Adipocyte (in vitro differentiated cells): ENCODE data around the gene PAFAH1B2.
"Not testable (repeated sequence)": the region's sequence is repeated elsewhere in the genome, so short reads cannot be mapped to it uniquely, and the experiment has no call there.

Source experiments
- DNase-seq: peaks from one replicate; pipeline ENCODE4 v3.0.0-alpha.2; 2015; ENCODE audit warnings: low read depth
- H3K27me3 ChIP-seq: replicated peaks from 2 replicates; pipeline ENCODE4 v1.7.0; 2013; ENCODE audit warnings: mild to moderate bottlenecking, low read length, moderate library complexity; ENCODE audit not compliant: control insufficient read depth, insufficient read depth
- H3K36me3 ChIP-seq: 2 replicates; pipeline ENCODE4 v1.7.0; 2013; ENCODE audit warnings: low read length, mild to moderate bottlenecking, moderate library complexity; ENCODE audit not compliant: control insufficient read depth, insufficient read depth, severe bottlenecking
- H3K4me1 ChIP-seq: 2 replicates; pipeline ENCODE4 v1.7.0; 2013; ENCODE audit warnings: mild to moderate bottlenecking, low read length, moderate library complexity; ENCODE audit not compliant: control insufficient read depth, insufficient read depth
- H3K4me3 ChIP-seq: 2 replicates; pipeline ENCODE4 v1.7.0; 2013; ENCODE audit warnings: mild to moderate bottlenecking, low read length, moderate library complexity
- H3K9ac ChIP-seq: 2 replicates; pipeline ENCODE4 v1.7.0; 2013; ENCODE audit warnings: mild to moderate bottlenecking, low read length, moderate library complexity
- H3K9me3 ChIP-seq: 2 replicates; pipeline ENCODE4 v1.7.0; 2013; ENCODE audit warnings: mild to moderate bottlenecking, low read length, moderate library complexity; ENCODE audit not compliant: control insufficient read depth

PAFAH1B2 gene

GRCh38 chr11:117209351-117210125 is 65.5 kb downstream of the PAFAH1B2 start:
- not testable (repeated sequence) for H3K27me3 ChIP-seq, H3K4me3 ChIP-seq, DNase-seq, H3K9me3 ChIP-seq, H3K9ac ChIP-seq
- peaks cover 36% of the 10 kb centered on the region for H3K36me3 ChIP-seq
- H3K4me1 ChIP-seq = peaks cover 18% of the 10 kb centered on the region

- no peak overlapping the region for H3K4me3 ChIP-seq
- no peak overlapping the region for H3K9ac ChIP-seq
- DNase-seq = no peak
- peaks cover 8% of the 10 kb centered on the region for H3K4me1 ChIP-seq
- H3K27me3 ChIP-seq = no peaks in the 10 kb centered on the region
- H3K9me3 ChIP-seq = no peaks in the 10 kb centered on the region
- peaks cover 31% of the 10 kb centered on the region for H3K36me3 ChIP-seq
These were observed 66.5 kb downstream of the PAFAH1B2 start for GRCh38 chr11:117210620-117211019.

- peaks cover 34% of the 10 kb centered on the region for H3K36me3 ChIP-seq
- H3K27me3 ChIP-seq = no peaks in the 10 kb centered on the region
- no peak for DNase-seq
- no peaks in the 10 kb centered on the region for H3K9me3 ChIP-seq
- no peak overlapping the region for H3K9ac ChIP-seq
- no peak overlapping the region for H3K4me3 ChIP-seq
- peaks cover 23% of the 10 kb centered on the region for H3K4me1 ChIP-seq
These were observed 68.7 kb downstream of the PAFAH1B2 start for GRCh38 chr11:117212697-117213355.

- Histone ChIP-seq H3K9ac (peak overlapping the region; percentile 29), H3K9me3 (no peaks in the 10 kb centered on the region), H3K27me3 (no peaks in the 10 kb centered on the region), H3K4me1 (peaks cover 40% of the 10 kb centered on the region), H3K4me3 (no peak overlapping the region), H3K36me3 (peaks cover 44% of the 10 kb centered on the region)
- no peak for DNase-seq
These were observed 70.5 kb downstream of the PAFAH1B2 start for GRCh38 chr11:117214404-117215110.

GRCh38 chr11:117217141-117218084 is 73.3 kb downstream of the PAFAH1B2 start:
- DNase-seq = peak; percentile 54
- Histone ChIP-seq H3K9me3 (no peaks in the 10 kb centered on the region), H3K4me3 (peak overlapping the region; percentile 38), H3K4me1 (peaks cover 68% of the 10 kb centered on the region), H3K27me3 (no peaks in the 10 kb centered on the region), H3K9ac (peak overlapping the region; percentile 80), H3K36me3 (peaks cover 35% of the 10 kb centered on the region)

GRCh38 chr11:117218133-117218915 is 74.2 kb downstream of the PAFAH1B2 start:
- Histone ChIP-seq H3K27me3 (no peaks in the 10 kb centered on the region), H3K4me3 (no peak overlapping the region), H3K36me3 (peaks cover 35% of the 10 kb centered on the region), H3K4me1 (peaks cover 75% of the 10 kb centered on the region), H3K9me3 (no peaks in the 10 kb centered on the region), H3K9ac (peak overlapping the region; percentile 80)
- no peak for DNase-seq

GRCh38 chr11:117219001-117219400 is 74.9 kb downstream of the PAFAH1B2 start:
- no peaks in the 10 kb centered on the region for H3K9me3 ChIP-seq
- no peaks in the 10 kb centered on the region for H3K27me3 ChIP-seq
- H3K4me1 ChIP-seq = peaks cover 76% of the 10 kb centered on the region
- peak overlapping the region; percentile 80 for H3K9ac ChIP-seq
- no peak overlapping the region for H3K4me3 ChIP-seq
- no peak for DNase-seq
- H3K36me3 ChIP-seq = peaks cover 38% of the 10 kb centered on the region

GRCh38 chr11:117219455-117219854 is 75.4 kb downstream of the PAFAH1B2 start:
- Histone ChIP-seq H3K9ac (peak overlapping the region; percentile 93), H3K4me3 (no peak overlapping the region), H3K36me3 (peaks cover 38% of the 10 kb centered on the region), H3K27me3 (no peaks in the 10 kb centered on the region), H3K9me3 (no peaks in the 10 kb centered on the region), H3K4me1 (peaks cover 73% of the 10 kb centered on the region)
- no peak for DNase-seq

GRCh38 chr11:117219995-117220394 is 75.9 kb downstream of the PAFAH1B2 start:
- Histone ChIP-seq H3K9me3 (no peaks in the 10 kb centered on the region), H3K4me3 (peak overlapping the region; percentile 22), H3K9ac (peak overlapping the region; percentile 93), H3K36me3 (peaks cover 32% of the 10 kb centered on the region), H3K27me3 (no peaks in the 10 kb centered on the region), H3K4me1 (peaks cover 77% of the 10 kb centered on the region)
- DNase-seq = no peak

GRCh38 chr11:117220568-117220967 is 76.5 kb downstream of the PAFAH1B2 start:
- Histone ChIP-seq H3K4me1 (peaks cover 77% of the 10 kb centered on the region), H3K4me3 (peak overlapping the region; percentile 22), H3K9me3 (no peaks in the 10 kb centered on the region), H3K27me3 (no peaks in the 10 kb centered on the region), H3K9ac (peak overlapping the region; percentile 93), H3K36me3 (peaks cover 37% of the 10 kb centered on the region)
- DNase-seq = no peak
